SW480 (cell line): ENCODE data around the gene PCGF6.

Experiments used
- DNase-seq: peaks from one replicate; pipeline ENCODE4 v3.0.0-alpha.2; 2016; ENCODE audit warnings: low spot score

PCGF6 gene

GRCh38 chr10:103256613-103257012, 94.3 kb downstream of the PCGF6 start:
- DNase-seq, result no peak

- peak; percentile 17 for DNase-seq
Observed at GRCh38 chr10:103254538-103255325, 96.2 kb downstream of the PCGF6 start.

- DNase-seq, result no peak
Observed at GRCh38 chr10:103254113-103254512, 96.8 kb downstream of the PCGF6 start.
